SK-N-SH (cell line): ENCODE data around the gene VDAC1. TPM values are rescaled to one million over a fixed set of nuclear protein-coding genes. Genes with fewer than 3 reads are reported as not detected.
"Not testable (repeated sequence)": the region's sequence is repeated elsewhere in the genome, so short reads cannot be mapped to it uniquely, and the experiment has no call there.

Experiments
- CTCF ChIA-PET: fragments of 300-600, 350-600 bp; formaldehyde crosslinking; extraction: SDS; loops from one replicate; lab custom pipeline; 2021; lab: Yijun Ruan, JAX
- POLR2A ChIA-PET: fragments of 350-600 bp; sonication (Branson Sonifier 250); formaldehyde crosslinking; extraction: SDS; loops from one replicate; lab custom pipeline; 2020; ENCODE audit warnings: antibody characterized with exemption, inconsistent platforms; lab: Yijun Ruan, JAX
- DNase-seq: peaks from one replicate; pipeline ENCODE4 v3.0.0; 2012
- H2AFZ ChIP-seq: fragments of 200-600 bp; sonication (generic); 2 replicates; pipeline ENCODE4 v1.8.1; 2016; ENCODE audit warnings: antibody characterized with exemption, mild to moderate bottlenecking, low read depth
- H3F3A ChIP-seq: fragments of 200-600 bp; sonication (generic); replicated peaks from 2 replicates; pipeline ENCODE3; 2016; ENCODE audit warnings: antibody characterized with exemption, mild to moderate bottlenecking; ENCODE audit not compliant: insufficient read depth
- H3K27ac ChIP-seq, 2 experiments: fragments of 200-500 bp in 1 of 2; fragments of 200-600 bp in 1 of 2; sonication (Bioruptor generic) in 1 of 2; sonication (generic), shearing (Covaris generic) in 1 of 2; 2 replicates each; pipeline versions ENCODE4 v1.5.1 to v1.6.1; 2014 to 2016; ENCODE audit warnings: low read depth in 2 of 2, inconsistent platforms in 1 of 2, low read length in 1 of 2, mild to moderate bottlenecking in 1 of 2, mixed read lengths in 1 of 2
- H3K27me3 ChIP-seq: fragments of 200-600 bp; sonication (generic), shearing (Covaris generic); 2 replicates; pipeline ENCODE4 v1.6.1; 2016; ENCODE audit warnings: mixed run types; ENCODE audit not compliant: insufficient read depth
- H3K36me3 ChIP-seq, 2 experiments: fragments of 200-500 bp in 1 of 2; fragments of 200-600 bp in 1 of 2; sonication (Bioruptor generic) in 1 of 2; sonication (generic) in 1 of 2; replicated peaks in 1 of 2; 2 replicates each; pipeline versions ENCODE3 to v1.5.1; 2014 to 2016; ENCODE audit warnings: low read length in 1 of 2, mild to moderate bottlenecking in 1 of 2; ENCODE audit not compliant: insufficient read depth in 2 of 2, control insufficient read depth in 1 of 2
- H3K4me1 ChIP-seq, 2 experiments: fragments of 200-500 bp in 1 of 2; fragments of 200-600 bp in 1 of 2; sonication (Bioruptor generic) in 1 of 2; sonication (generic), shearing (Covaris generic) in 1 of 2; 2 replicates each; pipeline versions ENCODE4 v1.5.1 to v1.6.1; 2014 to 2016; ENCODE audit warnings: low read depth in 1 of 2, low read length in 1 of 2, mixed run types in 1 of 2; ENCODE audit not compliant: insufficient read depth in 2 of 2, control insufficient read depth in 1 of 2
- H3K4me2 ChIP-seq: fragments of 200-600 bp; sonication (generic), shearing (Covaris generic); 2 replicates; pipeline ENCODE4 v1.6.1; 2017; ENCODE audit warnings: mixed run types
- H3K4me3 ChIP-seq, 2 experiments: fragments of 200-500 bp in 1 of 2; fragments of 200-600 bp in 1 of 2; sonication (Bioruptor generic) in 1 of 2; sonication (generic), shearing (Covaris generic) in 1 of 2; 2 replicates each; pipeline versions ENCODE4 v1.5.1 to v1.8.1; 2014 to 2016; ENCODE audit warnings: low read depth in 2 of 2, inconsistent platforms in 1 of 2, low read length in 1 of 2, mild to moderate bottlenecking in 1 of 2, mixed read lengths in 1 of 2, moderate library complexity in 1 of 2
- H3K79me2 ChIP-seq: fragments of 200-600 bp; sonication (generic); 2 replicates; pipeline ENCODE4 v1.8.1; 2017; ENCODE audit warnings: mild to moderate bottlenecking; ENCODE audit not compliant: insufficient read depth
- H3K9ac ChIP-seq: fragments of 200-600 bp; sonication (generic); 2 replicates; pipeline ENCODE4 v1.6.1; 2017; ENCODE audit warnings: mixed run types
- H3K9me2 ChIP-seq: fragments of 200-600 bp; sonication (generic); 2 replicates; pipeline ENCODE4 v1.6.1; 2017; ENCODE audit warnings: mixed run types
- H3K9me3 ChIP-seq: fragments of 200-600 bp; sonication (generic); 2 replicates; pipeline ENCODE4 v1.6.1; 2017; ENCODE audit warnings: mixed run types, mild to moderate bottlenecking, moderate library complexity
- H4K20me1 ChIP-seq: fragments of 200-600 bp; sonication (generic); 2 replicates; pipeline ENCODE4 v1.6.1; 2017; ENCODE audit warnings: mild to moderate bottlenecking, mixed run types; ENCODE audit not compliant: insufficient read depth
- FOSL2 ChIP-seq: IDR thresholded peaks from 2 replicates; pipeline ENCODE4 v1.4.0; 2012; ENCODE audit warnings: low read depth, mild to moderate bottlenecking, moderate library complexity, borderline replicate concordance
- JUND ChIP-seq: IDR thresholded peaks from 2 replicates; pipeline ENCODE4 v1.4.0; 2012
- NFIC ChIP-seq: IDR thresholded peaks from 2 replicates; pipeline ENCODE4 v1.4.0; 2012; ENCODE audit warnings: borderline replicate concordance
- RFX5 ChIP-seq: IDR thresholded peaks from 2 replicates; pipeline ENCODE4 v1.6.1; 2012; ENCODE audit warnings: mild to moderate bottlenecking, improper control_type of control experiment, low read length
- SIN3A ChIP-seq: IDR thresholded peaks from 2 replicates; pipeline ENCODE4 v1.6.1; 2012; ENCODE audit warnings: low read depth, mild to moderate bottlenecking, low read length, moderate library complexity, borderline replicate concordance
- TAF1 ChIP-seq: IDR thresholded peaks from 2 replicates; pipeline ENCODE4 v1.6.1; 2012; ENCODE audit warnings: low read depth, mild to moderate bottlenecking, low read length, moderate library complexity, borderline replicate concordance
- TEAD4 ChIP-seq: IDR thresholded peaks from 2 replicates; pipeline ENCODE4 v1.4.0; 2012; ENCODE audit warnings: mild to moderate bottlenecking, borderline replicate concordance; ENCODE audit not compliant: insufficient read depth
- WGBS: methylation state at CpG from one replicate; pipeline ENCODE4 v1.1.6; 2017; ENCODE audit warnings: low lambda C conversion rate; 5-methylcytosine and 5-hydroxymethylcytosine counted together
- polyA plus RNA-seq, 3 experiments: library from polyadenylated mRNA; depleted of rRNA; stranded (reverse); fragments of >200 nt; gene quantifications; 2 replicates each; pipeline ENCODE4 v1.2.3, GENCODE V29; 2012
- TF ChIP-seq, protein P1 (sequence below): IDR thresholded peaks from 2 replicates; pipeline ENCODE4 v1.6.1; 2012; ENCODE audit warnings: mild to moderate bottlenecking, low read depth, low read length, moderate library complexity
- TF ChIP-seq, protein P2 (sequence below): IDR thresholded peaks from 2 replicates; pipeline ENCODE4; 2012

VDAC1 gene
- polyA plus RNA-seq, 1 of the 3 experiments (the other 2 are of a cell fraction): 166 TPM

DNA sequence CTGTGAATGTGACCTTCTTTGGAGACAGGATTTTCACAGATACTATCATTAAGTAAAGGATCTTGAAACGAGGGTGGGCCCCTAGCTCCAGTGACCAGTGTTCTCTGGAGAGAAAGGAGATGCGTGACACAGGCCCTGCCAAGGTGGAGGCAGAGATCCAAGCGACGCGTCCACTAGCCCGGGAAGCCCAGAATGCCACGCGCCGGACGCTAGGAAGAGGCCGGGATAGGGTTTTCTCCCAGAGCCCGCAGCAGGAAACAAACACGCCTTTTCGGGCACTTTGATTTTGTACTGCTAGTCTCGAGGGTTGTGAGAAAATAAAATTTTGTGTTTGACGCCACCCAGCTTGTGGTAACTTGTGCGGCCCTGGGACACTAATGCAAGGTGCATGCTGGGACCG is 29.6 kb upstream of the VDAC1 start:
- Histone ChIP-seq H3F3A (peaks cover 4% of the 10 kb centered on the region), H3K36me3 (no peaks in the 10 kb centered on the region), H3K27me3 (no peaks in the 10 kb centered on the region), H2AFZ (no peak overlapping the region), H3K9me3 (no peaks in the 10 kb centered on the region), H4K20me1 (no peaks in the 10 kb centered on the region), H3K27ac (no peak overlapping the region), H3K9me2 (no peaks in the 10 kb centered on the region), H3K9ac (no peak overlapping the region), H3K4me1 (peaks cover 0 to 3% of the 10 kb centered on the region in 2 experiments; a peak in 1 of 4 replicates), H3K4me3 (no peak overlapping the region), H3K79me2 (no peaks in the 10 kb centered on the region), H3K4me2 (no peak overlapping the region)
- ChIA-PET POLR2A (interaction anchor here (0.6 kb wide), 3 partner anchors 29 to 79 kb away, joined by 3 to 4 read pairs (median 4); no protein-coding TSS in a partner anchor), CTCF (interaction anchor here (1.0 to 4.1 kb wide), 7 partner anchors 37 to 149 kb away, joined by 3 to 24 read pairs (median 3); no protein-coding TSS in a partner anchor)
- WGBS: 89% methylated on average over 18 of the region's 18 CpGs
- no peak for DNase-seq
- TF ChIP-seq RFX5 (no peak), TAF1 (no peak), SIN3A (no peak)

DNA sequence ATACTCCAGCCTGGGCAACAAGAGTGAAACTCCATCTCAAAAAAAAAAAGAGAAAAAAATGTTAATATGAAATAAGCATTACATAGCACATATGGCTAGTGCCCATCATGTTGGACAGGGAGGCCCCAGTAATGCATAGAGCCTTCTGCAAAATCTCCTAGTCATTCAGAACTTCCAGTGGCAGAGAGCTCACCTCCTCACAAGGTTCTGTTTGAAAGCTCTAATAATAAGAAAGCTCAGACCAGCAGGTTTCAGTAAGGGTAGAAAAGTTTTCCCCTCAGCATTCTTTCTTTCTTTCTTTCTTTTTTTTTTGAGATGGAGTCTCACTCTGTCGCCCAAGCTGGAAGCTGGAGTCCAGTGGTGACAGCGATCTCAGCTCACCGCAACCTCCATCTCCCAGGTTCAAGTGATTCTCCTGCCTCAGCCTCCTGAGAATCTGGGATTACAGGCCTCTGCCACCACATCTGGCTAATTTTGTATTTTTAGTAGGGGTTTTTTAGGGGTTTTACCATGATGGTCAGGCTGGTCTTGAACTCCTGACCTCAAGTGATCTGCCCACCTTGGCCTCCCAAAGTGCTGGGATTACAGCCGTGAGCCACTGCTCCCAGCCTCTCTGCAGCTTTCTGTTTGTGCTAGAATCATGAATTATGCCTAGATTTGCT is 25.7 kb upstream of the VDAC1 start:
- H3K9ac ChIP-seq, DNase-seq, H3K4me1 ChIP-seq, H3K36me3 ChIP-seq, H3K27me3 ChIP-seq, POLR2A ChIA-PET, H3K9me2 ChIP-seq, H2AFZ ChIP-seq, H3K4me3 ChIP-seq, H4K20me1 ChIP-seq, H3K27ac ChIP-seq, H3F3A ChIP-seq, H3K79me2 ChIP-seq, H3K9me3 ChIP-seq, H3K4me2 ChIP-seq: not testable (repeated sequence)
- WGBS: 97% methylated on average over 4 of the region's 4 CpGs
- CTCF ChIA-PET: interaction anchor here (0.9 to 2.1 kb wide), 3 partner anchors 9 to 110 kb away, joined by 3 to 18 read pairs (median 6); no protein-coding TSS in a partner anchor

DNA sequence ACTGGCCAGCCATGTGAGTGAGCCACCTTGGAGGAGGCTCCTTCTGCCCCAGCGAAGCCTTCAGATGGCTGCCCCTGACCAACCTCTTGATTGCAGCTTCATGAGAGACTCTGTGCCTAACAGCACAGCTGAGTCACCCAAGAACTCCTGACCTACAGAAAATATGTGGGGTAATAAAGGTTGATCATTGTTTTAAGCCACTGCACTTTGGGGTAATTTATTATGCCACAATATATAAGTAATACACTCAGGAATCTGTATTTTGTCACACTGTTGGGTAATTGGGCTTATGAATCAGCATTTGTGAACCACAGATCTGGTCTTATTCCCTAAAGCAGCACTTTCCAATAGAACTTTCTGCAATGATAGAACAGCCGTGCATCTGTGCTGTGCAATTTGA is 24.4 kb upstream of the VDAC1 start:
- Histone ChIP-seq H3K9me3 (no peaks in the 10 kb centered on the region), H3K9me2 (no peaks in the 10 kb centered on the region)
- CTCF ChIA-PET: interaction anchor here (2.0 to 4.2 kb wide), 2 partner anchors 11 to 112 kb away, joined by 6 to 43 read pairs; no protein-coding TSS in a partner anchor
- TF ChIP-seq, protein P1, sequence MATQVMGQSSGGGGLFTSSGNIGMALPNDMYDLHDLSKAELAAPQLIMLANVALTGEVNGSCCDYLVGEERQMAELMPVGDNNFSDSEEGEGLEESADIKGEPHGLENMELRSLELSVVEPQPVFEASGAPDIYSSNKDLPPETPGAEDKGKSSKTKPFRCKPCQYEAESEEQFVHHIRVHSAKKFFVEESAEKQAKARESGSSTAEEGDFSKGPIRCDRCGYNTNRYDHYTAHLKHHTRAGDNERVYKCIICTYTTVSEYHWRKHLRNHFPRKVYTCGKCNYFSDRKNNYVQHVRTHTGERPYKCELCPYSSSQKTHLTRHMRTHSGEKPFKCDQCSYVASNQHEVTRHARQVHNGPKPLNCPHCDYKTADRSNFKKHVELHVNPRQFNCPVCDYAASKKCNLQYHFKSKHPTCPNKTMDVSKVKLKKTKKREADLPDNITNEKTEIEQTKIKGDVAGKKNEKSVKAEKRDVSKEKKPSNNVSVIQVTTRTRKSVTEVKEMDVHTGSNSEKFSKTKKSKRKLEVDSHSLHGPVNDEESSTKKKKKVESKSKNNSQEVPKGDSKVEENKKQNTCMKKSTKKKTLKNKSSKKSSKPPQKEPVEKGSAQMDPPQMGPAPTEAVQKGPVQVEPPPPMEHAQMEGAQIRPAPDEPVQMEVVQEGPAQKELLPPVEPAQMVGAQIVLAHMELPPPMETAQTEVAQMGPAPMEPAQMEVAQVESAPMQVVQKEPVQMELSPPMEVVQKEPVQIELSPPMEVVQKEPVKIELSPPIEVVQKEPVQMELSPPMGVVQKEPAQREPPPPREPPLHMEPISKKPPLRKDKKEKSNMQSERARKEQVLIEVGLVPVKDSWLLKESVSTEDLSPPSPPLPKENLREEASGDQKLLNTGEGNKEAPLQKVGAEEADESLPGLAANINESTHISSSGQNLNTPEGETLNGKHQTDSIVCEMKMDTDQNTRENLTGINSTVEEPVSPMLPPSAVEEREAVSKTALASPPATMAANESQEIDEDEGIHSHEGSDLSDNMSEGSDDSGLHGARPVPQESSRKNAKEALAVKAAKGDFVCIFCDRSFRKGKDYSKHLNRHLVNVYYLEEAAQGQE: no peak
- TF ChIP-seq JUND (peak; percentile 41; the same call in 1 of the 2 replicates), TEAD4 (0 out of 2 replicates have a peak, but pooled peaks have one; percentile 37), FOSL2 (peak; percentile 42), NFIC (peak; percentile 17; the same call in 1 of the 2 replicates)
- TF ChIP-seq, protein P2, sequence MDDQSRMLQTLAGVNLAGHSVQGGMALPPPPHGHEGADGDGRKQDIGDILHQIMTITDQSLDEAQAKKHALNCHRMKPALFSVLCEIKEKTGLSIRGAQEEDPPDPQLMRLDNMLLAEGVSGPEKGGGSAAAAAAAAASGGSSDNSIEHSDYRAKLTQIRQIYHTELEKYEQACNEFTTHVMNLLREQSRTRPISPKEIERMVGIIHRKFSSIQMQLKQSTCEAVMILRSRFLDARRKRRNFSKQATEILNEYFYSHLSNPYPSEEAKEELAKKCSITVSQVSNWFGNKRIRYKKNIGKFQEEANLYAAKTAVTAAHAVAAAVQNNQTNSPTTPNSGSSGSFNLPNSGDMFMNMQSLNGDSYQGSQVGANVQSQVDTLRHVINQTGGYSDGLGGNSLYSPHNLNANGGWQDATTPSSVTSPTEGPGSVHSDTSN: peak; percentile 40
- TF ChIP-seq, all 33 proteins: peak for 5
- 0 out of 4 replicates have a peak overlapping the region, but pooled peaks of 1 of the 2 experiments have one; percentile 9 for H3K27ac ChIP-seq
- H3K9ac ChIP-seq: no peak overlapping the region
- no peak for DNase-seq
- H3K4me1 ChIP-seq: no peaks in the 10 kb centered on the region
- H3K4me2 ChIP-seq: no peak overlapping the region
- no peak overlapping the region for H3K4me3 ChIP-seq
- H3F3A ChIP-seq: peaks cover 6% of the 10 kb centered on the region
- POLR2A ChIA-PET: no interaction called here
- H3K36me3 ChIP-seq: no peaks in the 10 kb centered on the region
- H3K79me2 ChIP-seq: no peaks in the 10 kb centered on the region
- H2AFZ ChIP-seq: no peak overlapping the region
- 49% methylated on average over 2 of the region's 2 CpGs for WGBS
- H3K27me3 ChIP-seq: no peaks in the 10 kb centered on the region
- H4K20me1 ChIP-seq: no peaks in the 10 kb centered on the region
